H1 (cell line): Measurements from ENCODE around the gene LYSMD3. TPM values are rescaled to one million over a fixed set of nuclear protein-coding genes. Genes with fewer than 3 reads are reported as not detected.

ENCODE experiments used
- CHD7 ChIP-seq: fragments of 300-600 bp; sonication (generic); IDR thresholded peaks from 2 replicates; pipeline ENCODE4 v1.7.1; 2012; ENCODE audit warnings: low read length, moderate library complexity, mild to moderate bottlenecking, inconsistent platforms; ENCODE audit not compliant: insufficient replicate concordance
- POLR2AphosphoS5 ChIP-seq: IDR thresholded peaks from 2 replicates; pipeline ENCODE4 v1.6.1; 2011; ENCODE audit warnings: low read depth, low read length
- polyA plus RNA-seq, 7 experiments: library from polyadenylated mRNA; depleted of rRNA in 3 of 7; stranded (reverse) in 5 of 7; unstranded in 2 of 7; fragments of >200 nt in 5 of 7; fragments of 200-250 nt in 2 of 7; gene quantifications; 1 replicate in 5 of 7; 2 replicates in 1 of 7; 4 replicates in 1 of 7; pipeline versions ENCODE4 v1.2.1 to v1.2.3, GENCODE V29; 2011 to 2013; ENCODE audit warnings: missing spikeins in 2 of 7, mixed read lengths in 2 of 7
- total RNA-seq: library from RNA; stranded (reverse); fragmentation: NEBNext Ultra II Directional; extraction: Animal tissue kit (Norgen Biotek cat#: 25700); gene quantifications from 2 replicates; pipeline ENCODE4 v1.2.1, GENCODE V29; 2021

LYSMD3 gene
- total and polyA plus RNA-seq, 2 of the 8 experiments (the other 6 are each of a cell fraction or from before 2014, with no cell fraction given) = 3.7 to 14.9 TPM

- TF ChIP-seq CHD7 (no peak), POLR2AphosphoS5 (peak; percentile 56; the same call in 1 of the 2 replicates)
These were observed 14.9 kb downstream of the LYSMD3 start (continued) for GRCh38 chr5:90514520-90514919.
